PC-9 (cell line): ENCODE results near the gene QRFP. TPM values are rescaled to one million over a fixed set of nuclear protein-coding genes. Genes with fewer than 3 reads are reported as not detected.

Experiments used
- Bru-seq: library from RNA; stranded (reverse); fragments of 400-500 nt; gene quantifications from one replicate; lab custom pipeline; 2021; lab: Mats Ljungman, UMichigan
- BruChase-seq, 2 experiments: library from RNA; stranded (reverse); fragments of 400-500 nt; gene quantifications; one replicate each; lab custom pipeline; 2021; lab: Mats Ljungman, UMichigan
- BruUV-seq: library from RNA; stranded (reverse); fragments of 400-500 nt; replicated peaks from 2 replicates; lab custom pipeline; 2021; lab: Mats Ljungman, UMichigan
- CTCF ChIA-PET: fragments of 300-600 bp; sonication (Branson Sonifier 250); formaldehyde crosslinking; loops from one replicate; lab custom pipeline; 2022; ENCODE audit warnings: antibody characterized with exemption; lab: Charles Lee
- POLR2A ChIA-PET: fragments of 300-600 bp; sonication (Branson Sonifier 250); formaldehyde crosslinking; loops from one replicate; lab custom pipeline; 2022; ENCODE audit warnings: antibody characterized with exemption; ENCODE audit not compliant: unreplicated experiment; lab: Charles Lee
- DNase-seq, 2 experiments: peaks; one replicate each; pipeline versions ENCODE4 v3.0.0 to v3.0.0-alpha.2; 2015 to 2022; ENCODE audit warnings: mixed read lengths in 1 of 2
- H2AFZ ChIP-seq: fragments of 200-600 bp; sonication (generic); 2 replicates; pipeline ENCODE4 v1.8.1; 2017; ENCODE audit warnings: antibody characterized with exemption
- H3F3A ChIP-seq: fragments of 200-600 bp; sonication (generic); 2 replicates; pipeline ENCODE4 v1.8.1; 2017; ENCODE audit warnings: antibody characterized with exemption, mild to moderate bottlenecking, low read depth; ENCODE audit not compliant: insufficient read depth
- H3K27ac ChIP-seq: fragments of 200-600 bp; sonication (generic); 2 replicates; pipeline ENCODE4 v1.6.1; 2016; ENCODE audit warnings: mixed run types
- H3K27me3 ChIP-seq: fragments of 200-600 bp; sonication (generic); 2 replicates; pipeline ENCODE4 v1.6.1; 2016; ENCODE audit warnings: low read depth, mixed run types; ENCODE audit not compliant: insufficient read depth
- H3K36me3 ChIP-seq: fragments of 200-600 bp; sonication (generic); 2 replicates; pipeline ENCODE4 v1.6.1; 2016; ENCODE audit warnings: low read depth, mixed run types
- H3K4me1 ChIP-seq: fragments of 200-600 bp; sonication (generic); replicated peaks from 2 replicates; pipeline ENCODE4 v1.6.1; 2016; ENCODE audit warnings: mixed run types; ENCODE audit not compliant: insufficient read depth
- H3K4me2 ChIP-seq: fragments of 200-600 bp; sonication (generic); 2 replicates; pipeline ENCODE4 v1.6.1; 2017; ENCODE audit warnings: mixed run types
- H3K4me3 ChIP-seq: fragments of 200-600 bp; sonication (generic); 2 replicates; pipeline ENCODE4 v1.6.1; 2016; ENCODE audit warnings: mixed run types
- H3K79me2 ChIP-seq: fragments of 200-600 bp; sonication (generic); 2 replicates; pipeline ENCODE4 v1.6.1; 2017; ENCODE audit warnings: low read depth, mixed run types
- H3K9me2 ChIP-seq: fragments of 200-600 bp; sonication (generic); 2 replicates; pipeline ENCODE4 v1.8.1; 2017; ENCODE audit warnings: mild to moderate bottlenecking; ENCODE audit not compliant: insufficient read depth
- H3K9me3 ChIP-seq: fragments of 200-600 bp; sonication (generic); 2 replicates; pipeline ENCODE4 v1.8.1; 2016; ENCODE audit warnings: low read depth; ENCODE audit not compliant: insufficient read depth
- H4K20me1 ChIP-seq: fragments of 200-600 bp; sonication (generic); 2 replicates; pipeline ENCODE4 v1.8.1; 2017; ENCODE audit not compliant: insufficient read depth
- CTCF ChIP-seq: fragments of 200-600 bp; sonication (generic); conservative IDR thresholded peaks from 2 replicates; pipeline ENCODE4 v1.6.1; 2017; ENCODE audit warnings: mixed run types, antibody characterized with exemption, mild to moderate bottlenecking, moderate library complexity
- EZH2 ChIP-seq: fragments of 200-600 bp; sonication (generic); IDR thresholded peaks from 2 replicates; pipeline ENCODE4 v1.8.0; 2017; ENCODE audit warnings: antibody characterized with exemption, low read depth
- intact Hi-C: fragments of 100-400 bp; cut with micrococcal nuclease; formaldehyde crosslinking; loops from one replicate; pipeline ENCODE4 v1.10.0; 2022; ENCODE audit not compliant: unreplicated experiment
- long read RNA-seq: library from polyadenylated mRNA; stranded (forward); transcript quantifications from one replicate; pipeline ENCODE4 v2.0.0, GENCODE V29; 2022
- total RNA-seq: library from RNA; stranded (reverse); gene quantifications from 2 replicates; pipeline ENCODE4 v1.2.3, GENCODE V29; 2021

The QRFP gene
- total RNA-seq, result not detected in 2 replicates
- Bru-seq, nascent RNA, result not detected
- not detected for BruChase-seq, experiment 1, labeled RNA remaining after a 2-hour chase
- BruChase-seq, experiment 2, labeled RNA remaining after a 6-hour chase, result not detected
- long read RNA-seq, result 0 reads

- H3K4me3 ChIP-seq, result no peak within 1 kb of the TSS
Observed at GRCh38 chr9:130896233-130897014, at the start of gene QRFP. QRFP (minus strand) TSS chr9:130896812; CDS start chr9:130893838, 2,974 bp downstream.

GRCh38 chr9:130945173-130945572 lies 48.6 kb upstream of the QRFP start:
- Histone ChIP-seq H3K9me3 (no peaks in the 10 kb centered on the region; the same call in 1 of the 2 replicates), H3K79me2 (no peaks in the 10 kb centered on the region), H3K9me2 (no peaks in the 10 kb centered on the region), H3F3A (peaks cover 4% of the 10 kb centered on the region; the same call in 1 of the 2 replicates), H3K27ac (no peak overlapping the region), H3K4me3 (no peak overlapping the region), H3K27me3 (peaks cover 5% of the 10 kb centered on the region; the same call in 1 of the 2 replicates), H3K4me1 (peaks cover 19% of the 10 kb centered on the region), H2AFZ (no peak overlapping the region), H3K4me2 (no peak overlapping the region), H3K36me3 (no peaks in the 10 kb centered on the region), H4K20me1 (no peaks in the 10 kb centered on the region)
- ChIA-PET POLR2A (interaction anchor here (0.8 kb wide), 1 partner anchor 400 kb away, joined by 4 read pairs; no protein-coding TSS in a partner anchor), CTCF (no interaction called here)
- DNase-seq, result no peak
- no TSS peak for BruUV-seq
- no peak for TF ChIP-seq EZH2
- TF ChIP-seq CTCF, result no peak
- intact Hi-C loops, result no loop called here

More at GRCh38 chr9:130896233-130897014, at the start of gene QRFP:
- no peak for TF ChIP-seq EZH2
- TF ChIP-seq CTCF, result no peak
- H2AFZ ChIP-seq, result no peak within 1 kb of the TSS
- DNase-seq, result no peak
- H3K9me3 ChIP-seq, result no peaks in the 10 kb centered on the region
- no TSS peak for BruUV-seq
- no peaks in the 10 kb centered on the region for H3K4me1 ChIP-seq
- ChIA-PET POLR2A (interaction anchor here (0.6 kb wide), 1 partner anchor 21 kb away, joined by 6 read pairs; no protein-coding TSS in a partner anchor), CTCF (no interaction called here)
- H3K9me2 ChIP-seq, result no peaks in the 10 kb centered on the region
- no peaks in the 10 kb centered on the region for H3F3A ChIP-seq
- no peak within 1 kb of the TSS for H3K27ac ChIP-seq
- no peaks in the 10 kb centered on the region for H4K20me1 ChIP-seq
- H3K79me2 ChIP-seq, result no peaks in the 10 kb centered on the region
- intact Hi-C loops, result loop anchor here (5.0 kb wide), 1 partner anchor 41 kb away; the partner anchor contains the start of gene FIBCD1
- H3K27me3 ChIP-seq, result peaks cover 17% of the 10 kb centered on the region
- no peaks in the 10 kb centered on the region for H3K36me3 ChIP-seq
- H3K4me2 ChIP-seq, result no peak within 1 kb of the TSS

- CTCF ChIA-PET, result no interaction called here
- H3K4me2 ChIP-seq, result no peak overlapping the region
Observed at GRCh38 chr9:130944510-130945058, 48.0 kb upstream of the QRFP start.

More at GRCh38 chr9:130944510-130945058, 48.0 kb upstream of the QRFP start:
- Histone ChIP-seq H3K27me3 (peaks cover 8% of the 10 kb centered on the region; the same call in 1 of the 2 replicates), H3K9me3 (no peaks in the 10 kb centered on the region), H3F3A (peaks cover 7% of the 10 kb centered on the region; the same call in 1 of the 2 replicates), H2AFZ (no peak overlapping the region), H4K20me1 (no peaks in the 10 kb centered on the region), H3K9me2 (no peaks in the 10 kb centered on the region), H3K4me3 (no peak overlapping the region), H3K4me1 (peaks cover 19% of the 10 kb centered on the region), H3K79me2 (no peaks in the 10 kb centered on the region), H3K27ac (no peak overlapping the region), H3K36me3 (no peaks in the 10 kb centered on the region)
- POLR2A ChIA-PET, result interaction anchor here (0.8 kb wide), 1 partner anchor 399 kb away, joined by 4 read pairs; no protein-coding TSS in a partner anchor
- intact Hi-C loops, result loop anchor here (5.0 kb wide), 1 partner anchor 103 kb away; no protein-coding TSS in a partner anchor
- BruUV-seq, result no TSS peak
- no peak for TF ChIP-seq CTCF
- no peak for TF ChIP-seq EZH2
- DNase-seq, result no peak
